ENCODE measurements around the gene EFHC2.

- TF ChIP-seq, protein P1, sequence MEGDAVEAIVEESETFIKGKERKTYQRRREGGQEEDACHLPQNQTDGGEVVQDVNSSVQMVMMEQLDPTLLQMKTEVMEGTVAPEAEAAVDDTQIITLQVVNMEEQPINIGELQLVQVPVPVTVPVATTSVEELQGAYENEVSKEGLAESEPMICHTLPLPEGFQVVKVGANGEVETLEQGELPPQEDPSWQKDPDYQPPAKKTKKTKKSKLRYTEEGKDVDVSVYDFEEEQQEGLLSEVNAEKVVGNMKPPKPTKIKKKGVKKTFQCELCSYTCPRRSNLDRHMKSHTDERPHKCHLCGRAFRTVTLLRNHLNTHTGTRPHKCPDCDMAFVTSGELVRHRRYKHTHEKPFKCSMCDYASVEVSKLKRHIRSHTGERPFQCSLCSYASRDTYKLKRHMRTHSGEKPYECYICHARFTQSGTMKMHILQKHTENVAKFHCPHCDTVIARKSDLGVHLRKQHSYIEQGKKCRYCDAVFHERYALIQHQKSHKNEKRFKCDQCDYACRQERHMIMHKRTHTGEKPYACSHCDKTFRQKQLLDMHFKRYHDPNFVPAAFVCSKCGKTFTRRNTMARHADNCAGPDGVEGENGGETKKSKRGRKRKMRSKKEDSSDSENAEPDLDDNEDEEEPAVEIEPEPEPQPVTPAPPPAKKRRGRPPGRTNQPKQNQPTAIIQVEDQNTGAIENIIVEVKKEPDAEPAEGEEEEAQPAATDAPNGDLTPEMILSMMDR (IDR thresholded peaks at IDR 0.05) = no peak
- TF ChIP-seq POLR2A (IDR thresholded peaks at IDR 0.05) = no peak
Measured at GRCh38 chrX:44152852-44153251, 190.6 kb downstream of the EFHC2 start.

Data from vagina (tissue), 2 donors.